Measurements from ENCODE around the gene SPATA20. TPM values are rescaled to one million over a fixed set of nuclear protein-coding genes. Genes with fewer than 3 reads are reported as not detected.

The SPATA20 gene
- polyA plus RNA-seq, 1 donor: 34.9 TPM

DNA sequence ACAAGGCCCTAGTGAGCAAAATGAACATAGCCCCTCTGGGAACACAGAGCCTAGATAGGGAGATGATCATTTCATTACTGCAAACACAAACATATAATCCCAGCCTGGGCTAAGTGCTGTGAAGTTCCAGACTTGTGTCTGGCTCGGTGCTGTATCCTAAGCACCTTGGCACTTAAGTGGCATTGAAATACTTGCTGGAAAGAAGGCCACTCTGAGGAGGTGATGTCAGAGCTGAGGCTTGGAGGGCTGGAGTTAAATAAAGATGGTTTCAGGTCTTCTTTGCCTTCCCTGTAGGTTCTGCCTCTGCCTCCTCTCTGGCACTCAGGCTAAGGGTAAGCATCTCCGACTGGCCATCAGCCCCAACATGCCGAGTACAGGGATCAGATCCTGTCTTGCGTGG lies 11.1 kb downstream of the SPATA20 start:
- DNase-seq: no peak

DNA sequence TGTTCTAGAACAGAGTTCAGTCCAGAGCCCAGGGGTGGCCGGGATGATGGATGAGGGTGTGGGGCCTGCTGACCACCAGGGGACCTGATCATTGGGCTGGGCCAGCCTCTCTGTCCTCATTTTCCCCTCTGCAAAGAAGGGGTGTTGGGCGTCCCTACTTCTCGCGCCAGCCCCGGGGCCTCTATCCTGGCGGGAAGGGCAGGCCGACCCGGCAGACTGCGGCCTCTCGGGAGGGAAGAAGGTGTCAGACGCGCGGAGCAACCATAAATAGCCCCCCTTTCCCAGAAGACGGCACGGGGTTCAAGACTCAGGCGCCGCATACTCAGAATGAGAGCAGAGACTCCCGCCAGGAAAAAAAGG lies 11.6 kb downstream of the SPATA20 start:
- DNase-seq: no peak

DNA sequence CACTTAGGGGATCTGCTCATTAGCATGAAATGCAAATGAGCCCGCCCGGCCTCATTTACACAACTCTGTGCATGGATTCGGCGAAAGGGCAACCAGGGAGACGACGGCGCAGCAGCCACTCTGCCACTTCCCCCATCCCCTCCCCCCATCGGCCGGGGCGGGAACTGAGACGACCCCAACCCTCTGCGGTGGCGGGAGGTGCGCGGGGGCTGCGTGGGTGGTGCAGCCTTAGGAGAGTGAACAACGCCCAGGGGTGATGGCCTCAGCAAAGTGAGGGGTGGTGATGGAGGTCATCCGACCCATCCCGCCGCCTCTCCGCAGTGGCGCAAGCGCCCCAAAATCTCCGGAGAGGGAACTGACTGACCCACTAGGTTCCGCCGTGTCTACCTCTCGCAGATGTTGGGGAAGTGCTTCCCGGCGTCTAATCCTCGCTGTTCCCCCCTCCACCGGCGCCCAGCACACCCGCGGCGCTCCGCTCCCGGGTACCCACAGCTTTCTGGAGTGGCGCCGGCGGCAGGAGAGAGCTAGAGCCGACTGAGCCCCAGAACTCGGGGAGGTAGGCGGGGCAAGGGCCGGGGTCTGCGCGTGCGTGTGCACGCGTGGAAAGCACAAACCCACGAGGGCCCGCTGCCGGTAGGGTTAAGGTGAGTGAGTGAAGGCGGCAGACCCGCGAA lies 12.1 kb downstream of the SPATA20 start:
- no peak for DNase-seq

DNA sequence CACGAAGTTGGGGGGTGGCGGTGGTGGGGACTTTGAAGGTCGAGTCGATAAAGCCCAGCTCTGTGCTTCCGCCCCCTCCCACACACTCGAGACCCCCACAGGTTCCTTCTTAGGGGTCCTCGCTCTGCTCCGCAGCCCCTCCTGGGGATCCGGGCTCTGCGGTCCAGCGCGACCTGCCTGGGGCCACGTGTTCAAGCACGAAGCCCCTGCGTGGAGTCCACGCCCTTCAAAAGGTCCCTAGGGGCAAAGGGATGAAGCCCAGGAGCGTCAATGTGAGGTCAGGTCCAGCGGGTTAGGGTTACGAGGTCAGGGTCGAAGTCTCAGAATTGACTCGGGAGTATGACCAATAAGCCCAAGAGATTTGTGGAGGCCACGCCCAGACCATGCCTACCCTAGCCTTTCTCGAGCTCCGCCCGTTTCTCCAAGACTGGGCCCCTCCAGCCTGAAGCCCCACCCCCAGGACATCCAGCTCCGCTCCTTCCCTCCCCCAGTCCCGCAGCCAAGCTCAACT lies 12.8 kb downstream of the SPATA20 start:
- no peak for DNase-seq

DNA sequence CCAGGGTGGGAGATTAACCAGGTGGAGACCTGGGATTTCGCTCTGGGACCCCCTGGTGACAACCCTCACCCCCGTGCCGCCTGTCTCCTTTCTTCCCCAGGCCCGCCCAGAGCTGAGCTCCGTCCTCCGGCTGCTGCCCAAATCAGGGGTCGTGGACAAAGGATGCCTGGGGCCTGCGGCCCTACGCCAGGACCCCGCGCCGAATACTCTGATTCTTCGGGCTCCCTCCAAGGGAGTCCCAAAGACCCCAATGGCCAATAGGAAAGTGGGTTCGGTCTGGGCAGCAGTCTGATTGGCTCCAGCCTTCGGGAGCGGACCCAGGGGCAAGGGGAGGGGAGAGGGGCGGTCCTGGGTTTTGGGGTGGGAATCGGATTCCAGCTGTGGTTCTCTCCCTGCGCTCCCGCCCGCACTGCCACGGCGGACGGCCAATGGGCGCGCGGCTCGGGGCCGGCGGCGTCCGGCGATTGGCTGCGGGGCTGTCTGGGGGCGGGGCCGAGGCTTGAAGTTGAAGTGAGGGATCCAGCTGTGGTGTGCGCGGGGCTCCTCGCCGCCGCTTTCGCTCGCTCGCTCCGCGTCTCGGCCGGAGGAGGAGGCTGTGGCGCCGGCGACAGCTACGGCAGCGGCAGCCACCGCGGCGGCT lies 13.3 kb downstream of the SPATA20 start, which contains the start of gene CACNA1G:
Gene CACNA1G, plus strand, starts transcription at position 531 of the 640 bp plus-strand sequence. CDS start 745 bp downstream, outside the sequence.
- peak; percentile 93 for DNase-seq

DNA sequence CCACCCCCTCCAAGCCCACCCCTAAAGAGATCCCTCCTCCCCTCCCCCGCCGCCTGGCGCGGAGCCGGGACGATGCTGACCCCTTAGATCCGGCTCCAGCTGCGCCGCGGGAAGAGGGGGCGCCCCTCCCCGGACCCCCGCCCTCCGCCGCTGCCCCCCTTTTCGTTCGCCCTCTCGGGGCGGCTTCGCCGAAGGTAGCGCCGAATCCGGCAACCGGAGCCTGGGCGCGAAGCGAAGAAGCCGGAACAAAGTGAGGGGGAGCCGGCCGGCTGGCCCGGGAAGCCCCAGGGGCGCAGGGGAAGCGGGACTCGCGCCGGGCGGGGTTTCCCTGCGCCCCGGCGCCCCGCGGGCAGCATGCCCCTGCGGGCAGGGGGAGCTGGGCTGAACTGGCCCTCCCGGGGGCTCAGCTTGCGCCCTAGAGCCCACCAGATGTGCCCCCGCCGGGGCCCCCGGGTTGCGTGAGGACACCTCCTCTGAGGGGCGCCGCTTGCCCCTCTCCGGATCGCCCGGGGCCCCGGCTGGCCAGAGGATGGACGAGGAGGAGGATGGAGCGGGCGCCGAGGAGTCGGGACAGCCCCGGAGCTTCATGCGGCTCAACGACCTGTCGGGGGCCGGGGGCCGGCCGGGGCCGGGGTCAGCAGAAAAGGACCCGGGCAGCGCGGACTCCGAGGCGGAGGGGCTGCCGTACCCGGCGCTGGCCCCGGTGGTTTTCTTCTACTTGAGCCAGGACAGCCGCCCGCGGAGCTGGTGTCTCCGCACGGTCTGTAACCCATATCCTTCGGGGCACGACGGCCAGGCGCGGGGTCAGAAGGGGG lies 14.2 kb downstream of the SPATA20 start:
- DNase-seq: no peak

DNA sequence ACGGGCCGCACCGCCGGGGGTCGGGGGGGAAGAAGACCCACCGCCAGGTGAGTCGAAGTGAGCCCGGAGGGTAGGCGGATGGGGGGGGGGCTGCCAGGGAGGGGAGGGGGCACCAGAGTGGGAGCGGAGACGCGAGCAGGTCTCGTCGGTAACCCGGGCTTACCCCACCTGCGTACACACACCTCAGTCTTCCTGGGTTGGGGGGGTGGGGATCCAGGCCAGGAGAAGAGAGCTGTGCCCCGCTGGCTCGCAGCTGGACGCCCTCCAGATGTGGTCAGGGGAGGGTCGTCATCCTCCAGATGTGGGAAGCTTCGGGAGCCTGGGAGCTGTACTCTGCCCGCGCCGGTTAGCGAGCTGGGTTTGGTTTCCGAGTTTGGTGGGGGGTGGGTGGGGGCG lies 14.8 kb downstream of the SPATA20 start:
- DNase-seq: no peak

DNA sequence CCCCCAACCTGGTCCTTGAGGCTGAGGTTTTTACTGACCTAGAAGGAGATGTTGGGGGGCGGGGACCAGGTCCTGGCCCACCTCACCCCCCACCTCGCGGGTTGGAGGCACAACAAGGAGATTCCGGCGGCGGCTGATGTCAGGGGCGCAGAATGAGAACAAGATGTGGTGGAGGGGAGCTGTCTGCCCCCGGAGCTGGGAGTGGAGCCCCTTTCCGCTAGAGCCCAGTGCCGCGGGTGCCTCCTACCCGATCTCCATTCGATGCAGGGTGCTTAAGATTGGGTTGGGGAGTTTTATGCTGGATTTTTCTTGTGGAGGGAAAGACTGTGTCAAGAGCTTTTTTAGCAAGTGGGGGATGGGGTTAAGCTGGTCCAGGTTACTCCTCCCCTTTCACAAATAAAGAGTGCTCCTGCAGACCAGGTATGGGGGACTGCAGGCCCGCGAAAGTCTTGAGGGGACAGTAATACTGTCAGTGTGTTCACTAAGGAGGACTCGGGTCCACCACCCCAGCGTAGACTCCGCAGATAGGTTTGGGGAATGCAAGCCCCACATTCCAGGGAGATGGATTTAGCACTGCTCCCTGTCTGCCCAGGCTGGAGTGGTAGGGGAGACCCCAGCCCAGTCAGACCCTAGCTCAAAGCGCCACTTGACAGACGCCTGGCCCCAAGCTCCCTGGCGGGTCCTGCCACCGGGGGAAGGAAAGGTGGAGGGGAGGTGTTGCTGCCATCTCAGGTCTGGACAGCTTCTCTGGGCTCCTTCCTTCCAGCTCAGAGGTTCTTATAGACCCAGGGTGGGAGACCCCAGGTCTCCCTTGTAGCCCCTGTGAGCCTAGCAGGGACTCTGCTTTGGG lies 15.5 kb downstream of the SPATA20 start:
- DNase-seq: no peak

DNA sequence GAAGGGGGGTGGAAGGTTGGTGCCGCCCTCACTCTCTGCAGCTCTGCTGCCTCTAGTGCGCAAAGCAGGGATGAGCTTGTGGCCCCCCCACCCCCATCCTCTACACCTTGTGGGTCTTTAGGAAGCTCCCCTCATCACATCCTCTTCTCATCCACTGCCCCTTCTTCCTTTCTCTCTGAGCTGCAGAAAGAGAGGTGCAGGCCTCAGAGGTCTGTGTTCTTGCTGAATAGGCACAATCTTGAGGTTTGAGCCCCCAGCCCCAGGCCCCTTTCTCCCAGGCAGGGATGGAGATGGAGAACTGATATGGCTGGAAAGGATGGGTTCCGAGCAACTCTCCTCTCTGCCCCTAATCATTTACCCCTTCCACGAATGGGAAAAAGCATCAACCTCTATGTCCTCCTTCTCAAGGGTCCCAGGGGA lies 16.1 kb downstream of the SPATA20 start:
- DNase-seq: no peak

DNA sequence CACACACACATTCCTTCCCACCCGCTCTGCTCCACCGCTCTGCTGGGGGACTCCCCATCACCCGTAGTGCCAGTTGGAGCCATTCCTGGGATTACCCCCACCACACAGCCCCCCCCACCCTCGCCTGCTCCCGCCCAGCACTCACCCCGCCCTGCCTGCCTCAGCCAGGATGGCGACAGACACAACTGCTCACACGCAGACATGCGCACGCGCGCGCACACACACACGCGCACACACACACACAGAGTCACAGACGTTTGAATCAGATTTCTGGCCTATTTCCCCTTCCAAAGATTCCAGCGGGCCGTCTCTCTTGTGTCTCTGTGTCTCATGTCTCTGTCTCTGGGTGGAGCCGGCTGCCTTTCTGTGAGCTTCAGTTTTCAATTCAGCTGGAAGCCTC lies 17.9 kb downstream of the SPATA20 start:
- DNase-seq: no peak

DNA sequence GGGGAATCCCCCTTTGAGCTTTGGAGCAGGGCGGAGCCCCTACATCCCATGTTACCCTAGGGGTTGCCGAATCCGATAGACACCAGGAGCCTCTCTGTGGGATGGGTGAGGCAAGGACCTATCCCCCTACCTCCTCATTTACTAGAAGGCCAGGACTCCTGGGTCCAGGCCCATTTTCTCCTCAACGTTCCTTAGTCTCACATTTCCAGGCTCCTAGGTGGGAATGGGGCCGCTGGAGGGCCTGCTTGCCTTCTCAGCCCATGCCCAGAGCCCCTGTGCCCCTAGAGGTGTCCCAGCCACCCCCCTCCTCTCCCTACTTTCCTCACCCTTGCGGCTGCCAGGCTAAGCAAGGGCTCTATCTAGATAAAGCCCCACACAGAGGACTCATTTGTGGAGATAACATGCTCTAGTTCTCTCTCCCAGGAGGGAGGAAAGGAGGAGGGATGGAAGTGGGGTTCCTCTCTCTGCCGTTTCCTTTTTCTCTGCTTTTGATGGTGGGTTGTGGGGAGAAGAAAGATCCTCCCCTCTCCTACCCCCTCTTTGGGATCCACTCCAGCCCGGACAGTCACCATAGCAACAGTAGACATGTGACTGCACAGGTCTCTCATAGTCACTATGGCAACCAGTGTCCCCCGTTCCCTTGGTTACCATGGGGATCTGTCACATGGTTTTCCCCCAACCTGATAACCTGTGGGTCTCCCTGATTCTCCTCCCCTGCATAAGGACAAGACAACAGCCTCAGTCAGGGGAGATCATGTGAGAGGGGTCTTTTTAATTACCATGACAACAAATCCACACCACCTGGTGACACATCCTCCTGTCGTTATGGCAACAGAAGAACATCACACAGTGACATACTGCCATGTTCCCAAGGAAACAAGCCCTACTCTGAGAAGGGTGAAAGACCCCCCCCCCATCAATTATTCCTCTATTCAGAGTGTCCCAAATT lies 18.7 kb downstream of the SPATA20 start:
- no peak for DNase-seq

DNA sequence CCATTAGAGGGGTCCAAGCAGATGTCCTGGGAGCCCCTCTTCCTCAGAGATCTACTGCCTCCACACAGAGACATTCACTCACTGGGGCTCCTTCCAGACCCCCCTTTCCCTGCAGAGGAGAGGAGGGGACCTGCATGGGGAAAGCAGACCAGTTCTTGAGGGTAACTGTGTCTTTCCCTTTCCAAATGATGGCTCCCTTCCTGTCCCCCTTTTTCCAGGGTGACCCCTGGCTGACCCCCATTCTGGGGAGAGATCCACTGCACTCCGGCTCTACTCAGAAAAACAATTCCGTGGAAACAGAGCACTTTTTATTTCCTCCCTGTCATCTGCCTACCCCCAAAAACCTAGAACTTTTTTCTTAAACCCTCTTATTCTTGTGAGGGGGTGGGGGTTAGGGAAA lies 19.9 kb downstream of the SPATA20 start:
- DNase-seq: no peak

DNA sequence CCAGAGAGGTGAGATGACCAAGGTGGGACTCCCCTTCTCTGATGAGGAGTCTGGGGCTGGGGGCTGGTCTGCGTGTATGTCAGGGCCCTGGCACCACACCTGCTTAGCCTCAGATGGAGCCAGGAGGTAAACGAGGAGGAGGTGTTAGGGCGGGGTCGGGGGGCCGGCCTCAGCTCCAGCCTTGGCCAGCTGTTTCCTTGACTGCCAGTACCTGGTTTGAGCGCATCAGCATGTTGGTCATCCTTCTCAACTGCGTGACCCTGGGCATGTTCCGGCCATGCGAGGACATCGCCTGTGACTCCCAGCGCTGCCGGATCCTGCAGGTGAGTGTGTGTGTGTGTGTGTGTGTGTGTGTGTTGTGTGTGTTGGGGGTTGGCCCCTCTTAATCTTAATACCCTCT lies 21.7 kb downstream of the SPATA20 start:
- DNase-seq: no peak

DNA sequence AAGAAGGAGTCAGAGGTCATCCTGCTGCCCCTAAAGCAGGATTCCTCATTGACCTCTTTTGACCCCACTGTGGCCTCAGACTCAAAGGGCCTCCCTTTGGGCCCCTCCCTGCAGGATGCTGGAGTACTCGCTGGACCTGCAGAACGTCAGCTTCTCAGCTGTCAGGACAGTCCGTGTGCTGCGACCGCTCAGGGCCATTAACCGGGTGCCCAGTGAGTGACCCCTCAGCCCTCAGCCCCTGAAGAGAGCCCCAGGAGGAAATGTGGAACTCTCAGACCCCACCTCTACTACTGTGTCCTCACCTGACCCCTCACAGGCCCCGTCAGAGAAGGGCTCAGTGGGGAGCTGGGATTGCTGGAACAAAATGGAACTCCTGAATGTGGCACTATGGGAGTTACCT lies 22.6 kb downstream of the SPATA20 start:
- no peak for DNase-seq

DNA sequence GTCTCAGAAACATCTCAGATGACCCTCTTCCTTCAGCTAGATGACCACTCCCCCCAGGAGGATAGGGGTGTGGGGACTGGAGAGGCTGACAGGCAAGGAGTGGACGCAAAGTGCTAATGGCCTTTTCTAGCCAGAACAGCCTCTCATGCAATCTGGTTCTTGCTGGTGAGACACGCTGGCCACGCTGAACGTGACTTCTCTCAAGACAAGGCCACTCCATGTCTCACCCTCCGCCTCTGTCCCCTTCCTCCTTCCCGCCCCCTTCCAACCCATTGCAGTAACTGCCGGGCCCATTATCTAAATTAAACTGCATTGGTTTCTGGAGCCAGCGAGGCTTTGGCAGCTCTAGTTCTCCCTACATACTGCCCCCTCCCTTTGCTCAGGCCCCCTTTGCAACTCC lies 23.1 kb downstream of the SPATA20 start:
- DNase-seq: no peak

DNA sequence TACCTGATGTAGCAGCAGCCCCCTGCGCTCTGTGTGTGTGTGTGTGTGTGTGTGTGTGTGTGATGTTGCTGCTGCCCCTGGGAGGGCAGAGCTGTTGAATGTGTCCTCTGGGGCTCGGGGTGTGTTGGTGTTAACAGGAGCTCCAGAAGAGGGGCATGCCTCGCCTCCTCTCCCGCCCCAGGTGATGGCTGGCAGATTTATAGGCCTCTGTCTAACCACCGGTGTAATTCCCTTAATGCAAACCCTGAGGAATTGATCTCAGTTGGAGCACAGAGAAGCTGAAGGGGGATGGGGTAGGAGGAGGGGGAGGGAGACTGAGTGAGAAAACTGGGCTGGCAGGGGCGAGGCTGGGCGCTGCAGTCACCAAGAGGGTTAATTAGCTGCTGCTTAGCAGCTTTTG lies 23.6 kb downstream of the SPATA20 start:
- no peak for DNase-seq

DNA sequence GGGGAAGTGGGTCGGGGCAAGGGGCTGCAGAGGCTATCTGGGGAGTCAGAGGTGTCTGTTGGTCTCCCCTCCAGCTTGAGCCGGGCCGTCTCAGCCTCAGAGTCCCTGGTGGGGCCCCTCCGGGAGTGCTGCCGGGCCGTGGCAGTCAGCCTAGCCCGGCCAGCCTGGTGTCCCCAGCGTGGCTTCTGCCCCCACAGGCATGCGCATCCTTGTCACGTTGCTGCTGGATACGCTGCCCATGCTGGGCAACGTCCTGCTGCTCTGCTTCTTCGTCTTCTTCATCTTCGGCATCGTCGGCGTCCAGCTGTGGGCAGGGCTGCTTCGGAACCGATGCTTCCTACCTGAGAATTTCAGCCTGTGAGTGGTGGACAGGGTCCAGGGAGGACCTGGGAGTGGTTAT lies 24.7 kb downstream of the SPATA20 start:
- no peak for DNase-seq

DNA sequence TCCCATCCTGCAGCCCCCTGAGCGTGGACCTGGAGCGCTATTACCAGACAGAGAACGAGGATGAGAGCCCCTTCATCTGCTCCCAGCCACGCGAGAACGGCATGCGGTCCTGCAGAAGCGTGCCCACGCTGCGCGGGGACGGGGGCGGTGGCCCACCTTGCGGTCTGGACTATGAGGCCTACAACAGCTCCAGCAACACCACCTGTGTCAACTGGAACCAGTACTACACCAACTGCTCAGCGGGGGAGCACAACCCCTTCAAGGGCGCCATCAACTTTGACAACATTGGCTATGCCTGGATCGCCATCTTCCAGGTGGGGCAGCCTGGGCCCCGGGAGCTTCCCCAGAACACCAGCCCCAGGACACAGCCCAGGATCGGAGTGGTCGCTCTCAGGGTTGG lies 25.6 kb downstream of the SPATA20 start:
- no peak for DNase-seq

DNA sequence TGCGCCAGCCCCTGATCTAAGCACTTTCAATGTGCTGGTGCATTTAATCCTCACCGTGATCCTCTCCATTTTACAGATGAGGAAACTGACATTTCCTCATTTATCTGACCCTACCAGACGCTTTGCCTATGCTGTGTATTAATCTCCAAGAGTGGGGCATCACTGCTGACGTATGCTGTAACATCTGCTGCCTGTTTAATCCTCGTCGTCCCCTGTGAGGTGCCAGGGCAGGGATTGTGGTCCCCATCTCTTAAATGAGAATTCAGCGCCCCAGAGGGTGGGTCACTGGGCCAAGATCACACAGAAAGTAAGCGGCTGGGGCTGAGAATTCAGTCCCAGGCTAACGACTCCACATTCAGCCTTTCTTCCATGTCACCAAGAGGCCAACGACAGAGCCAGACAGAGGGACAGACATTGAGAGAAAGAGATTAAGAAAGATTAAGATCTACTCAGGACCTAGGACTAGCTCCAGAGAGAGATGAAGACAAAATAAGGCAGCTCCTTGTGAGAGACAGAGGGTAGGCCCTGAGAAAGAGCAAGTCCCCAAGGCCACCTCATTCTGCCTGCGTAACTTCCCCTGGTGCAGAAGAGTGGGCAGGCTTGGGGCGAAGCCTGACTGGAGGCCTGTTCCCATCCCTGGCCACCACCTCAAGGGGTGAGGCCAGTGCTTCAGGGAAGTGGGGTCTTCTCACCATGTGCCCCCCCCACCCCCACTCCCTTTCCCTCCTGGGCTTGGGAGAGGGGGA lies 27.1 kb downstream of the SPATA20 start:
- no peak for DNase-seq

DNA sequence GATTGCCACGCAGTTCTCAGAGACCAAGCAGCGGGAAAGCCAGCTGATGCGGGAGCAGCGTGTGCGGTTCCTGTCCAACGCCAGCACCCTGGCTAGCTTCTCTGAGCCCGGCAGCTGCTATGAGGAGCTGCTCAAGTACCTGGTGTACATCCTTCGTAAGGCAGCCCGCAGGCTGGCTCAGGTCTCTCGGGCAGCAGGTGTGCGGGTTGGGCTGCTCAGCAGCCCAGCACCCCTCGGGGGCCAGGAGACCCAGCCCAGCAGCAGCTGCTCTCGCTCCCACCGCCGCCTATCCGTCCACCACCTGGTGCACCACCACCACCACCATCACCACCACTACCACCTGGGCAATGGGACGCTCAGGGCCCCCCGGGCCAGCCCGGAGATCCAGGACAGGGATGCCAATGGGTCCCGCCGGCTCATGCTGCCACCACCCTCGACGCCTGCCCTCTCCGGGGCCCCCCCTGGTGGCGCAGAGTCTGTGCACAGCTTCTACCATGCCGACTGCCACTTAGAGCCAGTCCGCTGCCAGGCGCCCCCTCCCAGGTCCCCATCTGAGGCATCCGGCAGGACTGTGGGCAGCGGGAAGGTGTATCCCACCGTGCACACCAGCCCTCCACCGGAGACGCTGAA lies 28.7 kb downstream of the SPATA20 start:
- DNase-seq: no peak
